ENCODE data around the gene THAP4.
"Not testable (repeated sequence)": the region's sequence is repeated elsewhere in the genome, so short reads cannot be mapped to it uniquely, and the experiment has no call there.

Gene THAP4

DNA sequence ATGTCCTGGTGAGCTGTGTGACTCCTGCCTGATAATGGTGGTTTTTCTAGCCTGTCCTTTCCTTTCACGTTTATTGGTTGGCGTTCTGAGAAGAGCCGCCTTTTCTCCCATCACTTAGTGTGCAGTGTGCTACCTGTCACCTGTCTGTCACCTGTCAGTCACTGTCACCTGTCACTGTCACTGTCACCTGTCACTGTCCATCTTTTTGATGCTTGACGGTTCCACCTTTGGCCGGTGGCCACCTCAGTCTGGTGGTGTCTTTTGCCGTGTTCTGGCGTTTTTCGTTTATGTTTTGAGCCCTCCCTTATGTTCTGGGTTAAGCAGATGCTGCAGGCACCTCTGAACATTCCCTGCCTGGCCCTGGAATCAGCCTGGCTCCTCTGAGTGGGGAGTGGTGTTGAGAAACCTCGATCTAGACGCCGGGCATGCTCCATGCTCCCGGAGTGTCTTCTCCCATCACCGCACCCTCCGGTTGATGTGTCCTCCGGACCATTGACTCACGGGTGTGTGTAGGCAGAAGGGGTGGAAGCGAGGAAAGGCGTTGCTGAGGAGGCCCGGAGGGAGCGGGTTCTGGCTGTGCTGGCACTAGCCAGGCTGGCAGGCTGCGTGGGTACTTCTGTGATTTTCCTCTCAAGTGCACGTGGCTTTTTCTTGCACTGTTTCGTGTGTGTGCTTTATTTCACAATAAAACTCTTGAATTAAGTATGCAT is 28.9 kb upstream of the THAP4 start:
- DNase-seq (ENCODE audit: low spot score), result no peak

DNA sequence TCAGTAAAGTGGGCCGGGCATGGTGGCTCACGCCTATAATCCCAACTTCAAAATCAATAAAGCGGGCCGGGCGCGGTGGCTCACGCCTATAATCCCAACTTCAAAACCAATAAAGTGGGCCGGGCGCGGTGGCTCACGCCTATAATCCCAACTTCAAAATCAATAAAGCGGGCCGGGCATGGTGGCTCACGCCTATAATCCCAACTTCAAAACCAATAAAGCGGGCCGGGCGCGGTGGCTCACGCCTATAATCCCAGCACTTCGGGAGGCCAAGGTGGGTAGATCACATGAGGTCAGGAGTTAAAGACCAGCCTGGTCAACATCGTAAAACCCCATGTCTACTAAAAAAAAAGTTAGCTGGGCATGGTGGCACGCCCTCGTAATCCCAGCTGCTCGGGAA is 25.8 kb upstream of the THAP4 start:
- DNase-seq (ENCODE audit: low spot score), result not testable (repeated sequence)

DNA sequence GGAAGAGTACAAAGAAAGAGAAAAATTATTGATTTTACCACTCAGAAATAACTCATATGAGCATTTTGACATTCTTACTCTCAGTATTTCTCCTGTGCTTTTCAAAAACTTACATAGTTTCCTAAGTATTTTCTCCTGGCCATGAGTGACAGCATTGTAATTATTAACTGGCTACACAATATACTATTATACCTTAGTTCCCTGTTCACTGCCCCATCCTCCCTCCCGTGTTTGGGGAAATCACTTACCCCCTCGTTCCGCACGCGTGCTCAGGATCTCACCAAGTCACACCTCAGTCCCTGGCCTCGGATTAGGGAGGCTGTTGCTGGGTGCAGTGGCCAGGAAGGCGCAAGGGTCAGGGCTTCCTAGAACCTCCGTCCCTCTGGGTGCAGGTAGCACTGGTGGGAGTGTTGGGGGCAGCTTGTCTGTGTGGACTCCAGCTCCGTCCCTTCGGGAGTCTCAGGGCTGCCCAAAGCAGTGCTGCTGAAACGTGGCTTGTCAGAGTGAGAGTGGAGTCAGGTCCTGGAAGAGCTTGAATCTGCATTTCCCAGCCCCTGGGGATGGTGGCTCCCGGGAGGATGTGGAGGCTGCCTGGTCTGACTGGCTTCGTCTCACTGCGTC is 23.7 kb upstream of the THAP4 start:
- DNase-seq (ENCODE audit: low spot score), result no peak

DNA sequence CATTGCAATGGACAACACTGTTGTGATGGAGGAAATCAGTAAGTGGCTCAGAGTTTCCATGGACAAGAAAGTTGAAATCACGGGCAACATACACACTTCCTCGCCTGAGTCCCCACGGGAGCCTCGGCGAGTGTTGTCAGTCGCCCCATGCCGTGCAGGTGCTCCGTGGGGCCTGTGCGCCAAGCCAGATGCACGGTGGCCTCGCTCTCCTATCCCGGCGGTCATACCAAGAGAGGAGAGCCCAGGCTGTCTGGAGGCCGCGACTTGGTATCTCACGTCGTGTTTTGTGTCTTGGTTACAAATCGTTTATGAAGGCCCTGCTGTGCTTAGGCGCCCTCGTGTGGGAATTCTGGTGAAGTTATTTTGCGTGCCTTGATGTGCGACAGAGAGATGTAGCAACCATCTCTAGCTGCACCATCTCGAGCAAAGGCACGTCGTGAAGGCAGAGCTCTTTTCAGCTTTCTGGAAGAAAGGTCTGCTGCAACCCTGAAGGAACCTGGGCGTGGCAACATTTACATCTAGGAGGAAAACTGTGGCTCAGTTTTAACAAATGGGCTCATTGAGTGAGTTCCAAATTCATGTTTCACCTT is 22.3 kb upstream of the THAP4 start:
- DNase-seq (ENCODE audit: low spot score), result peak; percentile 30

DNA sequence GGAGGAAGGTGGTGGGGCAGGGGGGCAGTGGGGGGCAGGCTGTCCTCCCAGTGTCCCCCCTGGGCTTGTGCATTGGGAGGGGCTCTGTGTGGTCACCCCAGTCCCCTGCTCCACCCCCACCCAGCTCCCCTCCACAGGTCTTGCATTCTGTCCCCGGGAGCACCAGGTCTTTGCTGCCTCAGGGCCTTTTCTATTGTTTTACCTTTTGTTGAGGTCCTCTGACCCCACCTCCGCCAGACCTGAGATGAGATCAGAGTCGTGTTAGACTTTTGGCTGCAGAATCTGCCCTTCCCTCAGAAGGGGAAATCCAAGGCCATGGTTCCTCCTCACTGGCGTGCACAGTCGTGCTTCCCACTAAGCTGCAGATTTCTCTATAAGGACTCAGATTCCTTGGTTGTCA is 21.3 kb upstream of the THAP4 start:
- no peak for DNase-seq (ENCODE audit: low spot score)

DNA sequence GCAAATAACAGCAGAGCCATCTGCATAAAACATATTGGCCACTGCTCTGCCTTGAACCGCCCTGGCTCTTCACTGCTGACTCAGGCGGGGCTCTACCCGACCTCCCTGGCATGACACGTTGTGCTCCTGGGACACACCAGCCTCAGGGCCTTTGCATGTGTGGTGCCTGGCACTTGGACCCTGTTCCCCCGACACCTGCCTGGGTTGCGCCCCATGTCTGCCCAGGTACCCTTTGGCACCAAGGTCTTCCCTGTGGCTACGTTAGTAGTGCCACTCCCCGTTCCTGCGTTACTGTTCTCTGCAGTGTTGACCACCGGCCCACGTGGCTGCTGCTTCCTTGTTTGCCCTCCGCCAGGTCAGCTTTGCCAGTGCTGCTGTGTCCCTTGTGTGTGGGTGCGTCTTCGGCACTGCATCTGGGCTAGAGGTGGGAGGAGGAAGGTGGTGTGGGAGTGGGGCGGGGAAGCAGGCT is 20.9 kb upstream of the THAP4 start:
- DNase-seq (ENCODE audit: low spot score), result no peak

DNA sequence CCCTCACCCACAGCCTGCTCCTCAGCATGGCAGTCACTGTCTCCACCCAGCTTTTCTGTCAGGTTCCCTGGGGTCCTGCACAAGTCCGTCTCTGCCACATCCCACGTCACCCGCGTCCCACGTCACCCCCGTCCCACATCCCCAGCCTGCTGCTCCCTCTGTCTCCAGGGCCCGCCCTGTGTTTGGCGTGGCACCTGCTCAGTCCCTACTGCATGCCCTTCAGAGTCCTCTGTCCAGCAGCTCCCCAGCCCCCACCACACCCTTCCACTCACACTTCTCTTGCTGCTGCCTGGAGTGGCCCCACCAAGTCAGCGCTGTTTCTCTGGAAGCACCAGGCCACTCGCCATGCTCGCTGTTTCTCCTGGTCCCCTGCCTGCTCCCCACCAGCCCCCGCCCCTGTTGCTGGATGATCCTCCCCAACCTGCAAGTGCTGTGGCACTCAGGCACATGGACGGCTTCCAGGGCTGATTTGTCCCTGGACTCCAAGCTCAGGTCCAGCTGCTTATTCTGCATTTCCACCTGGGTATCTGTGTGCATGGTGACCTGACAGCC is 19.3 kb upstream of the THAP4 start:
- no peak for DNase-seq (ENCODE audit: low spot score)

DNA sequence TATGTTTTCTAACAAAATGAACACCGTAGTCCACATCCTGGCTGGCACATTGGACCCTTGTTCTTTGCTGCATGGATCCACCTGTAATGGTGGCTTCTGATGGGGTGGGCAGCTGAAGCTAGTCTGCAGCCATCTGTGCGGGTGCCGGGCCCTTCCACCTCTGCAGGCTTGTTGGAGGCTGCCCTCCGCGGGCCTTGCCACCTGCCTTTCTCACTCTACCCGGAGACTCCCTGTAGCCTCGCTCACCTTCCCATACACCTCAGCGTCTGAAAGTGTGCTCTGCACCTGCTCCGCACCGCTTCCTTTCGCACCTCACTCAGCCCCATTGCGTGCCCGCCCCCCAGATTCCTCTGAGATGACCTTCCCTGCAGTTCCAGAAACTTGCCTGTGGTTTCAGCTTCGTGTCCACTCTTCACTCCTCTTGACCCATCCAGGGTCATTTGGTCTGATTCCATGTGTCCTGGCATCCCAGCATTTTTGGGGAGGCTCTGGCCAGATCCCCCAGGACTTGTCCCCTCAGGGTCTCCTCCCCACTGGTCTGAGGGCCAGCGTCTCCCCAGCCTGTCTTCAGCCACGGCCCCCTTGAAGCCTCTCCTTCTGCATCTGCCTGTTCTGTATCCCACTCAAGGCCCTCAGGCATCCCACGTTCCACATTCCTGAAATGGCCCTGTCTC is 18.7 kb upstream of the THAP4 start:
- DNase-seq (ENCODE audit: low spot score), result no peak

DNA sequence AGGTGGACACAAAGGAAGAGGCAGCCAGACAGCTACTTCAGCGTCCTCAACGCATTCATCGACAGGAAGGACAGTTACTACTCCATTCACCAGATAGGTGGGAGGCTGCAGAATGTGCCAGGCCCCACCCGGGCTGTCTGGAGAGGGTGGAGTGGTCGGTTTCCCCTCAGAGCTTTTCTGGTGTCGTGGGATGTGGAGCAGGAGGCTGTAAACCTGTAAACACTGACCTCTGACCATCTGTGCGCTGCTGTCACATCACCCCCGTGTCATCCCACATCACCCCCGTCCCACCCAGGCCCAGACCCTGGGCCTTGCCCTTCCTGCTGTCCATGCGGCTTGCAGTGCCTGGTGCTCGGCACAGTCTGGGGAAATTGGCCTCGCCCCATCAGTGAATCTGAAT is 17.6 kb upstream of the THAP4 start:
- no peak for DNase-seq (ENCODE audit: low spot score)

DNA sequence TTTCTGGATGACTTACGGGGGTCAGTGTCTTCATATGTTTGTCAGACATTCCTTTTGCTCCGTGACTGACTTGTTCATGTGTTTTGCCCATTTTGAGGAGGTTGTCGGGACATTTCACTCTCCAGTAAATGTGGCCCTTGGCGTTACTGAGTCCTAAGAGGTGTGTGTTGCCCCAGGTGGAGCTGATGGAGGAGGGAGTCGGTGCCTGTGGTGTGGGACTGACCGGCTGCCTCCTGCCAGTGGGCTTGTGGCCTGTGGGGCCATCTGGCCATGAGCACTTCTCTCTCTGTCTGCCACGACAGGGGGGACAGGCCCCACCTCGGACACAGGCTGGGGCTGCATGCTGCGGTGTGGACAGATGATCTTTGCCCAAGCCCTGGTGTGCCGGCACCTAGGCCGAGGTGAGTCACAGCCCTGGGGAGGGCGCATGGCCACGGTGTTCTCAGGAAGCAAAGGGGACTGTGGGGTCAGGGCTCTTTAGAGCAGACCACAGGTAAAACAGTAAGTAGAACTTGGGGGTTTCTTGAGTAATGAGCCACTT is 16.3 kb upstream of the THAP4 start:
- DNase-seq (ENCODE audit: low spot score), result no peak

DNA sequence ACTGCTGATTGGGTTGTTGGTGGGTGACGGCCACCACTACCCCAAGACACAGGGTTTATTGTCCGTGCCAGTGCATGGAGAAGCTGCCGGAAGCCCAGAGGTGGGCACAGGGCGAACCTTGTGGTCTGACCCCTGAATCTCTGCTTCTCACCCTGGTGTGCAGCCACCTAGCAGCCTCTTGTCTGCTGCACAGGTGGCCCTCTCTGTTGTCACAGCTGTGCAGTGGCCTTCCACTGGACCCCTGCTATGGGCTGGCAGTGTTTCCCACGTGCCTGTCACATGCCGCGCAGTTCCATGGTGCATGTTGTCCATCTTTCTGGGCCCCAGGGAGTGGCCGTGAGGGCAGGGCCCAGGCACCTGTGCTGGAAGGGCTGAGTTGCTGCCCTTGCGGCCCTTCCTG is 15.8 kb upstream of the THAP4 start:
- DNase-seq (ENCODE audit: low spot score), result no peak

DNA sequence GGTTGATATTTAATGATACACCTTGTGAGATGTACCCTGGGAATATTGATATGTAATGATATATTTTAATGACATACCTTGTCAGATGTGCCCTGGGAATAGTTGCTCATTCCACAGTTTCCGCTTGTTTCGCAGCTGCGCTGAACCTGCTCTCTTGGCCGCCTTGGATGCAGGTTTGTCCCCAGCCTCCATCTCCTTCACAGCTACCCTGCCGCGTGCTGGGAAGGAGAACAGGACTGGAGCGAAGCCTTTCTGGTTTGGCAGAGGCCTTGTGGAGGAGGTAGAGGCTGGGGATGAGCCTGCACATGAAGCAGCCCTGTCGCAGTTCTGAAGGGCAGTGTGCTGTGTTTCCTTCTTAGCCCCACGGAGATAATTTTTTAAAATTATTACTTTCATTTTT is 15.2 kb upstream of the THAP4 start:
- DNase-seq (ENCODE audit: low spot score), result no peak

DNA sequence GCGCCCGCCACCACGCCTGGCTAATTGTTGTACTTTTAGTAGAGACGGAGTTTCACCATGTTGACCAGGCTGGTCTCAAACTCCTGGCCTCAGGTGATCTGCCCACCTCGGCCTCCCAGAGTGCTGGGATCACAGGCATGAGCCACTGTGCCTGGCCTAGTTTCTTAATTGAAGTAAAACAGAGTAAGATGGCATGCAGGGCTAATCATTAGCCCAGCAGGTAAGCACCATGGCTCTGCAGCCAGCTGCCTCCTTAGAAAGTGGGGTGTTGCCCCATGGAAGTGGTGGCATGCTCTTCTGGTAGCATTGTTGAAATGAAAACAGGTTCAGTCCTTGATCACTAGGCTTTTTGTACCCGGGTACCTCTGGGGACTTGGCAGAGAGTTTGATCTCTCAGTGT is 13.0 kb upstream of the THAP4 start:
- DNase-seq (ENCODE audit: low spot score), result no peak

DNA sequence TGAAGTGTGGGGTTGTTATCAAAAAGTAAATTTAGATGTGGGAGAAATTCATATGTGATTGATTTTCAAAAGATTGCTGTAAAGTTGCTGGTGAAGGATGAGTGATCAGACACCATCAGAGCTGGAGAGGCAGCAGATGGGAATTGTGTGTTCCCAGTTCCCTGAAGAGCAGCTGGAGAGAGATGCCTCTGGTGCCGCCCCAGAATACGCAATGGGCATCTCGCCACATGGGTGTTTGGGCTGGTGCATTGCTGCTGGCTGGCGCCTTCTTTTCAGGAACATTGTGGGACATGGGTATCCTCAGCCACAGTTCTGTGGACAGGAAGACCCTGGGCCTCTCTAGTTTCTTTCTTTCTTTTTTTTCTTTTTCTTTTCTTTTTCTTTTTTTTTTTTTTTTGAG is 12.4 kb upstream of the THAP4 start:
- DNase-seq (ENCODE audit: low spot score), result no peak

DNA sequence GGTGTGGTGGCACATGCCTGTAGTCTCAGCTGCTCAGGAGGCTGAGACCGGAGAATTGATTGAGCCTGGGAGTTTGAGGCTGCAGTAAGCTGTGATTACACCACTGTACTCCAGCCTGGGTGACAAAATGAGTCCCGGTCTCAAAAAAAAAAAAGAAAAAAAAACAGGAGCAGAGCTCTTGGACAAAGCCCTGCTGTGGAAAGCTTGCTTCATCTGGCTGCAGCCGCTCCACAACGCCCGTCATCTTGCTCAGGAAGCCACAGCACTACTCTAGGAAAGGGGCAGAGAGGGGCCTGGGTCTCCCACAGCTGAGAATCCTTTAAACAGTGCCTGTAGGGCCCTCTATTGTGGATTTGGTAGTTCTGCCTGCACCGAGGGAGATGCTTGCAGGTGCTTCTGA is 11.5 kb upstream of the THAP4 start:
- no peak for DNase-seq (ENCODE audit: low spot score)

DNA sequence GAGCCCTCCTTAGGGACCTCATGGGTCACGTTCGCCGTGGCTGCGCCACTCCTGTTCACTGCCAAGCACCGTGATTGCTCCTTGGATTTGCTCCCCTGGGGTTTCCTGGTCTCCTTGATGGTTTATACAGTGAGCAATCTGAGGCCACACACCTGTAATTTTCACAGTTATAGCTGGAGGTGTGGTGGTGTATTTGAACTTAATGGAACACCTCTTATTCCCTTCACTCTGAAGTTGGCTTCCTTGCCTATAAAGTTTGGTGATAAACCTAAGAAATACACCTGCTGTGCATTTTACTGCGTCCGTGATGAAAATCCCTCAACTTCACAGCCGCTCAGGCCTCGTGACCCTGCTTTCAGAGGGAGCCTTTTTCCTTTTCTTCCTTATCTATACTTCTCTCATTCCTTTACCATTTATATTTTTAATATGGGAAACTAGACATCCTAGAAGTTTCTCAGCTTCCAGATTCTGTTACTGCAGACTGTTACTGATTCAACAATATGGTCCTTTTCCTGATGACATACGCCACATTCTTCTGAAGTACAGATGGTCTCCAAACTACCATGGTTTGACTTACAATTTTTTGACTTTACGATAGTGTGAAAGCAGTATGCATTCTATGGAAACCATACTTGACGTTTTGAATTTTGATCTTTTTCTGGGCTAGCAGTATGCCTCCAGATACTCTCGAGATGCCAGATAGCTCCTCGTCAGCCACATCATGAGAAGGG is 9.1 kb upstream of the THAP4 start:
- DNase-seq (ENCODE audit: low spot score), result no peak

DNA sequence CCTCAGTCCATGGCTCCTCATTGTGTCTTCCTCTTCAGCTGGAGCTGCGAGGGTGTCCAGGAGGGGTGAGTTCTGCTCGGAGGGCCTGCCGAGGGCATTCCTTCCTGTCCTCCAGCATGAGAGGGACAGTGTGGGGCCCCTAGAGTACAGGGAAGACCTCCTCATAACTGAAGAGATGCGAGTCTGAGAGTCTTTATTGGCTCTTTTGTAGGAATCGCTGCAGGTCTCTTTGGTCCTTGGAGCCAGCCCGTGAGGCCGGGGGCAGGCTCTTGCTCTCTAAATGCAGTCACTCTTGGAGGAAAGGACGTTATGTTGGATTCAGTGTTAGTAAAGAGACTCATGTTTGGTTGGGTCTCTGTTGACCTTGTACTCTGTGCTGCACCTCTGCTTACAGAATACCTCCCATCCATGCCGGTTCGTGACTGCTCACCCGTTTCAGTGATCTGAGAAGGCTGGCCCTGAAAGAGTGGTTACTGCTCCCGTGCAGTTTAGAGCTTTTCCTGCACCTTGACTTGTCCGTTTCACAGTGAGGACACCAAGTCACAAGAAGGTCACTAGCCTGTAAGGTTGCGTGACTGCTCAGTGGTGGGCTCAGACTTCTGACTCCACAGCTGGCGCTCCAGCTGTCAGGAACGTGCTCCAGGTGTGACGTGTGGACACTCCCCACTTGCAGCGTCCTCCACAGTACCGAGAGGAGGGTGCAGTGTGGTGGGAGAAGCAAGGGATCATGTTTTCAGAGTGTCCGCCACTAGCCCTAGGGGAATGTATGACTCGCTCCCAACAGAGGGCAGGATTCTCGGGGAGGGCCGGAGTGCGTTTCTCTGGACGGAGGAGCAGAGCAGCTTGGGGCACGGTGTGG is 8.3 kb upstream of the THAP4 start:
- no peak for DNase-seq (ENCODE audit: low spot score)

DNA sequence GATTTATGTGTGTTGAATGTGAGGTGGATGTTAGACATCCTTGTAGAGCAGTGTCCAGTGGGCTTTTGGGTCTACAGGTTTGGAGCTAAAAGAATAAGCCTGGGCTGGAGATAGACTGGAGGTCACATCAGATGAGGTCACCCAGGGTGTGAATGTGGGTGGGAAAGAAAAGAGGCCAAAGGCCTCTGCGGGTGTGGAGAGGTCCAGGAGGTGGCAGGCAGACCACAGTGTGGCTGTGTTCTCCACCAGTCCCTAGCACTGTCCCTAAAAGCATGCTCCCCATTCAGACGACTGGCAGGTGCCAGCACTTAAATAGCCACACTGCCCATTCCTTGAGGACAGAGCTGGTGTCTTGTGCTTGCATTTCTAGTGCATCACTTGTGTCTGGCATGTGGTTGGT is 4.7 kb upstream of the THAP4 start:
- no peak for DNase-seq (ENCODE audit: low spot score)

DNA sequence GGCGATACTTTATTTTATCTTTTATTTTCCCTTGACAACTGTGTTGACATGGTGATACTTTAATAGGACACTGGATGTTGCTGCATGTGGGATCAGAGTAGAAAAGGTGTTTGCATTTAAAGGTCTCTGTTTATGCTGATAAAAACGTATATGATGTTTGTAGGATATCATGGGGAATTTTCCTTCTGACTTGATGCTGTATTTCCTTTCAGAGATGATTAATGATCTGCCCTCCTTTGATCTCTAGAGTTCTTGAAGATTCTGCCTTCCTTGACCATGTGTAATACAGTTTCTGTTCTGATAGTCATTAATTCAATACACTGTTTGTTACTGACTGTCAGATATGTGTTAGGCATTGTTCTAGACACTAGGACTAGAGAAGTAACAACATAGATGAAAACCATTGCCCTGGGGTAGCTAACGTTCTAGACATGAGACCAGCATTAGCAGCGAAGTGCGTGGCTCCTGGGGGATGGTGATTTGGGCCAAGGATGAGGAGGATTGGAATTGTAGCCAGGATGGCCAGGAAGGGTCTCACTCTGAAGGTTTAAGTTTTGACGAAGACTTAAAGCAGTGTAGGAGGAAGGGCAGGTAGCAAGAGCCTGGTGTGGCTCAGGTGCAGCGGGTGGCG is 3.3 kb upstream of the THAP4 start:
- DNase-seq (ENCODE audit: low spot score), result no peak

DNA sequence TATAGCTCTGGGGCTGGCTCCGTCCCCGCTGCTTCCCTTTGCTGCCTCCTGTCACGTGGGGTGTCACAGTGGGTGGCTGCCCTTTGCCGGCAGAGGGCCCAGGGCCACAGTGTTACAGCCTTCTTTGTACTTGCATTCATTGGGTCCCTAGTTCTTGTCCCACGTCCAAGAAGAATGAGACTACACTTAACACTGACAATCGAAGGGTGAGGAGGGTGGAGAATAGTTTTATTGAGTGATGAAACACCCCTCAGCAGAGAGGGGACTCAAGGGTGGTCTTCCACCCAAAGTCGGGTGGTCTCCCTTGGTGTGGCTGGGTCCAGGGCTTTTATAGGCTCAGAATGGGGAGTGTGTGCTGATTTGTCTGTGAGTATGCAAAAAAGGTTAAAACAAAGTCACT is 2.4 kb upstream of the THAP4 start:
- no peak for DNase-seq (ENCODE audit: low spot score)
